IPS-NIHi11 (cell line): Measurements from ENCODE around the gene POLE.
"Not testable (repeated sequence)": the region's sequence is repeated elsewhere in the genome, so short reads cannot be mapped to it uniquely, and the experiment has no call there.

Source experiments
- DNase-seq: peaks from one replicate; pipeline ENCODE4 v3.0.0; 2012; ENCODE audit warnings: mixed read lengths, low spot score

POLE gene

DNA sequence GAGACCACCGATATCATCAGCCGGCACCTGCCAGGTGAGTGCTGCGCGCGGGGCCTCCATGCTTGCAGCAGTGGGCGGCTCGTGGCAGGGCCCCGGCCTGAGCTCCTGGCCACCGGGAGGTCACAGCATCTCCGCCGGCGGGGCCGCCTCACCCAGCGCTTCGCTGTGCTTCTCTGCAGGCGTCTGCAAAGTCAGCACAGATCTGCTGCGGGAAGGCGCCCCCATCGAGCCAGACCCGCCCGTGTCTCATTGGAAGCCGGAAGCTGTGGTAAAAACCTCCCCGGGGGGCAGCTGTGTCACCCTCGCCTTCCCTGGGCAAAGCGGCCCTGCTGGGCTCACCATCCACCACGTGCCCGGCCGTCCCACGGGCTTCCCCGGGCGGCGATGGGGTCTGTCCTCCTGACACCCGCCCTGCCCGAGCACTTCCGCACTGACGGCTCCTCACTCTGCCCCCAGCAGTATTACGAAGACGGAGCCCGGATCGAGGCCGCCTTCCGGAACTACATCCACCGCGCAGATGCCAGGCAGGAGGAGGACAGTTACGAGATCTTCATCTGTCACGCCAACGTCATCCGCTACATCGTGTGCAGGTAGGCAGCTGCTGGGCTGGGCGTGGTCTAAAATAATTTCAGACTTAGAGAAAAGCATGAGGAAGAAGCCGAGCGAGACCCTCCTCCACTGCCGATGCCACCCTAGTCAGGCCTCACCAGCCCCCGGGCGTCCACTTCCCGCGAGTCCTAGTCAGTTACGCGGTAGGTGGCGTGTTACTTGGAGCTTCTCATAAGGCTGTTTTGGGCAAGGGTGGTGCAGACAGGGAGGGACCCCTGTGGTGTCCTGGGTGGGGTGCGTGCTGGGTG, 30.6 kb upstream of the POLE start:
- DNase-seq, result no peak

DNA sequence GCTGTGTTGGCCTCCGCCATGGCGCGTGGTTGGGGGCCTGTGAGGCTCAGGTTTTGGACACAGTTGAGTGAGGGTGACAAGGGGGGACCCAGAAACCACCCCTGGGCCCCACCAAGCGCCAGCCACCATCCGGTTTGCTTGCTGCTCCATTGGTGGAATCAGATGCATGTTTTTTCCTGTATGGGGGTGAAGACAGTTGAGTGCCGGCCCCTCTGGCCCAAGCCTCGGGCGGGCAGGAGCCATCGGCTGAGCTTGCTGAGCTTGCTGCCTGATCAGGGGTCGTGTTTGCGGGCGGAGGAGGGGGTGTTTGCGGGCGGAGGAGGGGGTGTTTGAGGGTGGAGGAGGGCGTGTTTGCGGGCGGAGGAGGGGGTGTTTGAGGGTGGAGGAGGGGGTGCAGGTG, 29.9 kb upstream of the POLE start:
- DNase-seq, result no peak

DNA sequence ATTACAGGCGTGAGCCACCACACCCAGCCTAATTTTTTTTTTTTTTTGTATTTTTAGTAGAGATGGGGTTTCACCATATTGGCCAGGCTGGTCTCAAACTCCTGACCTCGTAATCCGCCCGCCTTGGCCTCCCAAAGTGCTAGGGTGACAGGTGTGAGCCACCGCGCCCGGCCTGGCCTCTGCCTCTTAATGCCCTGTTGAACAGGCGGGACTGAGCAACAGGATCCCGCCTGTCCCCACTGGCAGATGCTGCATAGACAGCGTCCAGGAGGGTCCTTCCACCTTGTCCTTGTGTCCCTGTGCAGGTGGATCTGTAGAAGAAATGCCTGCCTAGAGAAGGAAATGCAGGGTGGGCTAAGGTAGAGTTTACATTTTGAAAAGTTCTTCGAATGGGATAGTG, 29.2 kb upstream of the POLE start:
- no peak for DNase-seq

DNA sequence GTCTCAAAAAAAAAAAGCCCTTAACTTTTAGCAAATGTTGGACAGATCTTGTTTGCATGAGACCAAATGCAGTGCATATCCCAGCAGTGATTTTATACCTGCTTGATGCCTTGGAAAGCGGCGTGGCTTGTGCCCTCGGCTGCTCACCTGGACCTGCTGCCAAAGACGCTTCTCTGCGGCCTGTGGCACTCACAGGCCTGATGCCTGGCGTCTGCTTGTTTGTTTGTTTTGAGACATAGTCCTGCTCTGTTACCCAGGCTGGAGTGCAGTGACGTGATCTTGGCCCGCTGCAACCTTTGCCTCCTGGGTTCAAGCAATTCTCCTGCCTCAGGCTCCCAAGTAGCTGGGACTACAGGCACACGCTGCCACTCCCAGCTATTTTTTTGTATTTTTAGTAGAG, 28.7 kb upstream of the POLE start:
- DNase-seq, result no peak

DNA sequence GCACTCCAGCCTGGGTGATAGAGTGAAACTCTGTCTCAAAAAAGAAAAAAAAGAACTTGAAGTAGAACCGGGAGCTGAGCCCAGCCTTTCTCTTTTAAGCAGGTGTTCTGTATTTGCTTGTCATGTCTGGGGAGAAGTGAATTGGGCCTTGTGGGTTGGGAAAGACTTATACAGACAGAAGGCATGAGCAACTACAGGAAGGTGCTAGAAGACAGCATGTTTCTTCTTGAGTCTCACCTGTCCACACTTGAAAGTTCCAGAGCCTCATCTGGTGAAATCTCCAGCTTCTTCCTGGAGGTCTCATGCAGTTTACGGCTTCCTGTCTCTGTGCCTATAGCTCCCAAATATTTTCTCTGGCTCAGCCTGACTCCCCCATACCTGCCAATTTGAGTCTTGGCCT, 26.0 kb upstream of the POLE start:
- no peak for DNase-seq

DNA sequence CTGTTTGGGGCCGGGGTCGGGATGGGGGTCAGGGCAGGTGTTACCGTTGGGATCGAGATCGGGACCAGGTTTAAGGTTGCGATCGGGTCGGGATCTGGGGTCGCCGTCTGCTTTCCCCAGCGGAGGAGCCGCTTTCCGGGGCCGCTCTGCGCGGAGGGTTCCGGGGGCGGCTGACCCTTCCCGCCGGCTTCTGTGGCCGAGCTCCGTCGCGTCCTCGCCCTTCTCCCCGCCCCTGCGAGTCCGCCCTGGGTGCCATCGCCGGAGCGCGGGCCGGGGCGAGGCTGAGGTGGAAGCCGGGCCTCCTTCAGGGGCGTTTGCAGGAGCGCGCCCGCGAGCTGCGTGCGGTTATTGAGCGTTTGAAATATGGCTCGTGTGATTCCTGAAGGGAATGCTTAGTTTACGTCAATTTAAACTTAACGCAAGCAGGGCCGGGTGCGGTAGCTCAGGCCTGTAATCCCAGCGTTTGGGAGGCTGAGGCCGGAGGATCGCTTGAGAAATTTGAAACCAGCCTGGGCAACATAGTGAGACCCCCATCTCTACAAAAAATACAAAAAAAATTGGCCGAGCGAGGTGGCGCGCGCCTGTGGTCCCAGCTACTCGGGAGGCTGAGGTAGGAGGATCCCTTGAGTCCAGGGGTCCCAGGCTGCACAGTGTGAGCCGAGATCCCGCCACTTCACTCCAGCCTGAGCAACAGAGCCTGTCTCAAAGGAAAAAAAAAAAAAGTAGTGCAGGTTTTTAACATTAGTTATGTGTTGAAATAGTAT, 24.1 kb upstream of the POLE start:
- no peak for DNase-seq

- peak; percentile 91 for DNase-seq
Measured at GRCh38 chr12:132710405-132711079, 23.4 kb upstream of the POLE start, which contains the start of gene PGAM5. Gene PGAM5, plus strand, starts transcription at chr12:132710842. Its CDS starts 35 bp downstream, at chr12:132710877.

GRCh38 chr12:132710043-132710404, 22.9 kb upstream of the POLE start:
- no peak for DNase-seq

GRCh38 chr12:132708150-132708549, 21.0 kb upstream of the POLE start:
- no peak for DNase-seq

DNA sequence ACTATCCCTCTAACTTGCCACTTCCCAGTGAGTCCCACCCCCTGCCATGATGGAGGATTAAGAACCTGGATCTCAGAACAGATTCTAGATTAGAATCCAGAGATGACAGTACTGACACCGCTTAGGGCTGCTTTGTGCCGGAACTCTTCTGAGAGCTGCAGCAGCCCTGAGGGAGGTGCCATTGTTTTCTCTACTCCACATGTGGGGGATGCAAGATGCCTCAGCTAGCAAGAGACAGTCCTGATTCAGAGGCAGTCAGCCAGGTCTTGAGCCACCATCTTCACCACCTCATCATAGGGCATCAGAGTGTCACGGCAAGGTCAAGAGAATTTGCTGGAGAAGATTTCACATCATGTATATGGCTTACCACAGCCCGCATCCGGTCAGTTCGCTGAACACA, 20.1 kb upstream of the POLE start:
- DNase-seq, result no peak

GRCh38 chr12:132703641-132704040, 16.5 kb upstream of the POLE start:
- DNase-seq, result no peak

- no peak for DNase-seq
Measured at GRCh38 chr12:132702640-132703039, 15.5 kb upstream of the POLE start.

DNA sequence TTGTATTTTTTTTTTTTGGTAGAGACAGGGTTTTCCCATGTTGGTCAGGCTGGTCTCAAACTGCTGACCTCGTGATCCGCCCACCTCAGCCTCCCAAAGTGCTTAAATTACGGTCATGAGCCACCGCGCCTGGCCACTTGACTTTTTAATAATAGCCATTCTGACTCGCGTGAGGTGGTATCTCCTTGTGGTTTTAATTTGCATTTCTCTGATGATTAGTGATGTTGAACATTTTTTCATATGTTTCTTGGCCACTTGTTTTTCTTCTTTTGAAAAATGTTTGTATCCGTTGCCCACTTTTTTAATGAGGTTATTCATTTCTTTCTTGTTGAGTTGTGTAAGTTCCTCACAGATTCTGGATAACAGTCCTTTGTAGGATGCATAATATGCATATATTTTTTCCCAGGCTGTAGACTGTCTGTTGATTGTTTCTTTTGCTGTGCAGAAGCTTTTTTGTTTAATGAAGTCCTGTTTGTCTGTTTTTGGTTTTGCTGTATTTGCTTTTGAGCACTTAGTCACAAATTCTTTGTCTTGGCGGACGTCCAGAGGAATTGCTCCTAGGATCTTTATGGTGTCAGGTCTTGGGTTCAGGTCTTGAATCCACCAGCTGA, 13.2 kb upstream of the POLE start:
- no peak for DNase-seq

- no peak for DNase-seq
Measured at GRCh38 chr12:132698341-132698740, 11.2 kb upstream of the POLE start.

- DNase-seq, result no peak
Measured at GRCh38 chr12:132695431-132695830, 8.3 kb upstream of the POLE start.

GRCh38 chr12:132694888-132695287, 7.7 kb upstream of the POLE start:
- DNase-seq, result not testable (repeated sequence)

DNA sequence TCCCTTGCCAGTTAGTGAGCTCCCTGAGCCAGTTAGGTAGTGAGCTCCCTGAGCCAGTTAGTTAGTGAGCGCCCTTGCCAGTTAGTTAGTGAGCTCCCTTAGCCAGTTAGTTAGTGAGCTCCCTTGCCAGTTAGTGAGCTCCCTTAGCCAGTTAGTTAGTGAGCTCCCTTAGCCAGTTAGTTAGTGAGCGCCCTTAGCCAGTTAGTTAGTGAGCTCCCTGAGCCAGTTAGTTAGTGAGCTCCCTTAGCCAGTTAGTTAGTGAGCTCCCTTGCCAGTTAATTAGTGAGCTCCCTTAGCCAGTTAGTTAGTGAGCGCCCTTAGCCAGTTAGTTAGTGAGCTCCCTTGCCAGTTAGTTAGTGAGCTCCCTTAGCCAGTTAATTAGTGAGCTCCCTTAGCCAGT, 4.9 kb upstream of the POLE start:
- not testable (repeated sequence) for DNase-seq

GRCh38 chr12:132690112-132690511, 3.0 kb upstream of the POLE start:
- no peak for DNase-seq

DNA sequence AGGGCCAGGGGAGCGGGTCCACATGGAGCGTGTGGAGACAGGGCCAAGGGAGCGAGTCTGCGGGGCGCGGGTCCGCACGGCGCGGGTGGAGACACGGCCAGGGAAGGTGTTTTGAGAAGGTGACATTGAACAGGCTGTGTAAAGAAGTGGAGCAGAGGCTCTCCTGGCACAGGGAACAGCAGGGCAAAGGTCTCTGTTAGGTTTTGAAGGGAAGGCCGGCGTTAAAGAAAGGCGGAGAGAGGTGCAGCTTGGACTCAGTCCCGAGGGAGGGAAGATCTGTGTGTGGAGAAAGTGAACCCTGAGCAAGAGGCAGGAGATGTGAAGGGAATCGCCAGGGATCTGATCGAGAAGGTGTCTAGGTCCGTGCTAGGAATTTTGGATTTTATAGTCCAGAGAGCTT, 2.1 kb upstream of the POLE start:
- no peak for DNase-seq

DNA sequence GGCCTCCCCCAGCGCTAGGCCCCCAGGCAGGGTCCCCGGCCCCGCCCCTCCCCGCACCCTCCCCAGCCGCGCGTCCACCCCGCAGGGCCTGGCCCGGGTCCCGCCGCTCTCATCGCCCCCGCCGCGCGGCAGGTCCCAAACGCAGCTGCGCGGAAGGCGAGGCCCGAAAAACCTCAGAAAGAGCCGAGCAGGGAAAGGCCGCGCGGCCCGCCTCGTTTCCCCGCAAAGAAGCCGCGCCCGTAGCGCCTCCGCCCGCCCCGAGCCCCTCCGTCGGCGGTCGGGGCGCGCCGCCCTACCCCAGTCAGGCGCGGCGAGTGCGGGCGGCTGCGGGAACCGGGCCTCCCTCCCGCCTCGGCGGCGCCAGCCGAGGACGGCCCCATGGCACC, 324 bp downstream of the POLE start:
- DNase-seq, result no peak

GRCh38 chr12:132685400-132685799, 1.7 kb downstream of the POLE start:
- no peak for DNase-seq

DNA sequence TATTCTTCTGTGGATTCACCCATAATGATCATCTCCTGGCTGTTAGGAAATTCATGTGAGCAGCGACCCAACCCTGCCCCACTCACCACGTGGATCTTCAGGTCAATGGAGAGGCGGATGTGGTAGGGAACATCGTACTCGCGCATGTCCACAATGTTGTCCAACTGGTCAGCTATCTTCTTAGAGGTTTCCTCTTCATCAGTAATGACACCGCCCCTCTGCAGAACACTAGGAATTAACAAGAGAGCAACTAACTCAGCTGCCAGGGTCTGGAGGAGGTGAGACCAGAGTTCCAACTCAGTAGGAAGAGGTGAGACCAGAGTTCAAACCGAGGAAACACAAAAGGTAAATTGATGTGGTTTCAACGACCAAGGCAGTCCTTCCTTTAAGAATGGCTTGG, 9.7 kb downstream of the POLE start:
- DNase-seq, result no peak
